Neuronal stem cell (in vitro differentiated cells): Measurements from ENCODE around the gene MKNK2.

Experiments
- DNase-seq: peaks from one replicate; pipeline ENCODE4 v3.0.0-alpha.2; 2013; ENCODE audit warnings: low spot score
- H2AFZ ChIP-seq: one replicate; pipeline ENCODE4 v1.6.1; 2013; ENCODE audit warnings: mild to moderate bottlenecking, low read length, inconsistent platforms
- H2AK5ac ChIP-seq: 2 replicates; pipeline ENCODE4 v1.6.1; 2013; ENCODE audit warnings: low read depth, mild to moderate bottlenecking, inconsistent platforms, low read length, moderate library complexity, mixed read lengths
- H2BK120ac ChIP-seq: 2 replicates; pipeline ENCODE4 v1.6.1; 2013; ENCODE audit warnings: low read depth, mild to moderate bottlenecking, inconsistent platforms, low read length, moderate library complexity, mixed read lengths
- H2BK12ac ChIP-seq: one replicate; pipeline ENCODE4 v1.6.1; 2013; ENCODE audit warnings: low read length, inconsistent platforms
- H2BK15ac ChIP-seq: 2 replicates; pipeline ENCODE4 v1.6.1; 2013; ENCODE audit warnings: mild to moderate bottlenecking, low read length, inconsistent platforms, mixed read lengths
- H2BK5ac ChIP-seq: one replicate; pipeline ENCODE4 v1.6.1; 2013; ENCODE audit warnings: inconsistent platforms, mild to moderate bottlenecking, low read length, moderate library complexity
- H3K14ac ChIP-seq: one replicate; pipeline ENCODE4 v1.6.1; 2013; ENCODE audit warnings: low read length, inconsistent platforms
- H3K18ac ChIP-seq: 2 replicates; pipeline ENCODE4 v1.6.1; 2013; ENCODE audit warnings: low read length, inconsistent platforms
- H3K23ac ChIP-seq: 2 replicates; pipeline ENCODE4 v1.6.1; 2013; ENCODE audit warnings: low read depth, mild to moderate bottlenecking, mixed read lengths, low read length, inconsistent platforms; ENCODE audit not compliant: poor library complexity
- H3K27ac ChIP-seq: replicated peaks from 3 replicates; pipeline ENCODE4 v1.5.1; 2013; ENCODE audit warnings: low read length, inconsistent platforms
- H3K27me3 ChIP-seq, 3 experiments: 2 replicates each; pipeline ENCODE4 v1.6.1; 2013; ENCODE audit warnings: low read length in 3 of 3, mild to moderate bottlenecking in 2 of 3, inconsistent platforms in 1 of 3, low read depth in 1 of 3, mixed read lengths in 1 of 3, moderate library complexity in 1 of 3; ENCODE audit not compliant: control insufficient read depth in 3 of 3, insufficient read depth in 3 of 3
- H3K36me3 ChIP-seq, 2 donors: replicated peaks in 1 of 2; 2 replicates each; pipeline ENCODE4 v1.6.1; 2013; ENCODE audit warnings: low read length in 2 of 2; ENCODE audit not compliant: control insufficient read depth in 2 of 2, insufficient read depth in 2 of 2
- H3K4ac ChIP-seq: 2 replicates; pipeline ENCODE4 v1.6.1; 2013; ENCODE audit warnings: inconsistent platforms, mild to moderate bottlenecking, low read length, moderate library complexity
- H3K4me1 ChIP-seq, 2 donors: 1 replicate in 1 of 2; 2 replicates in 1 of 2; pipeline ENCODE4 v1.6.1; 2013; ENCODE audit warnings: low read length in 2 of 2, low read depth in 1 of 2; ENCODE audit not compliant: control insufficient read depth in 2 of 2, insufficient read depth in 1 of 2
- H3K4me2 ChIP-seq: one replicate; pipeline ENCODE4 v1.6.1; 2013; ENCODE audit warnings: mild to moderate bottlenecking, low read length, inconsistent platforms; ENCODE audit not compliant: insufficient read depth, poor library complexity, severe bottlenecking
- H3K4me3 ChIP-seq, 2 donors: 2 replicates each; pipeline ENCODE4 v1.5.1; 2013; ENCODE audit warnings: low read length in 2 of 2, mild to moderate bottlenecking in 2 of 2, inconsistent platforms in 1 of 2, moderate library complexity in 1 of 2
- H3K79me1 ChIP-seq: one replicate; pipeline ENCODE4 v1.6.1; 2013; ENCODE audit warnings: low read depth, mild to moderate bottlenecking, inconsistent platforms, low read length, moderate library complexity
- H3K9ac ChIP-seq: one replicate; pipeline ENCODE4 v1.6.1; 2013; ENCODE audit warnings: mild to moderate bottlenecking, low read depth, low read length, inconsistent platforms; ENCODE audit not compliant: poor library complexity
- H3K9me3 ChIP-seq, 2 donors: replicated peaks in 1 of 2; 2 replicates each; pipeline versions ENCODE3 to v1.6.1; 2013; ENCODE audit warnings: low read length in 2 of 2, mild to moderate bottlenecking in 2 of 2, inconsistent platforms in 1 of 2, low read depth in 1 of 2, mixed read lengths in 1 of 2, moderate library complexity in 1 of 2; ENCODE audit not compliant: control insufficient read depth in 2 of 2, insufficient read depth in 1 of 2
- H4K8ac ChIP-seq: one replicate; pipeline ENCODE4 v1.6.1; 2013; ENCODE audit warnings: low read depth, mild to moderate bottlenecking, inconsistent platforms, low read length, moderate library complexity
- H4K91ac ChIP-seq: one replicate; pipeline ENCODE4 v1.6.1; 2013; ENCODE audit warnings: low read length, low read depth, mild to moderate bottlenecking, inconsistent platforms; ENCODE audit not compliant: poor library complexity
- WGBS, 2 donors: extraction: QIAGEN DNeasy Blood & Tissue Kit; methylation state at CpG; one replicate each; pipeline ENCODE4 v1.1.7; 2013; ENCODE audit warnings: missing lambda C conversion rate in 2 of 2, mixed read lengths in 1 of 2; ENCODE audit not compliant: insufficient read length in 2 of 2, insufficient replicate concordance in 1 of 2; ENCODE audit errors: extremely low coverage in 2 of 2; 5-methylcytosine and 5-hydroxymethylcytosine counted together

Gene MKNK2

DNA sequence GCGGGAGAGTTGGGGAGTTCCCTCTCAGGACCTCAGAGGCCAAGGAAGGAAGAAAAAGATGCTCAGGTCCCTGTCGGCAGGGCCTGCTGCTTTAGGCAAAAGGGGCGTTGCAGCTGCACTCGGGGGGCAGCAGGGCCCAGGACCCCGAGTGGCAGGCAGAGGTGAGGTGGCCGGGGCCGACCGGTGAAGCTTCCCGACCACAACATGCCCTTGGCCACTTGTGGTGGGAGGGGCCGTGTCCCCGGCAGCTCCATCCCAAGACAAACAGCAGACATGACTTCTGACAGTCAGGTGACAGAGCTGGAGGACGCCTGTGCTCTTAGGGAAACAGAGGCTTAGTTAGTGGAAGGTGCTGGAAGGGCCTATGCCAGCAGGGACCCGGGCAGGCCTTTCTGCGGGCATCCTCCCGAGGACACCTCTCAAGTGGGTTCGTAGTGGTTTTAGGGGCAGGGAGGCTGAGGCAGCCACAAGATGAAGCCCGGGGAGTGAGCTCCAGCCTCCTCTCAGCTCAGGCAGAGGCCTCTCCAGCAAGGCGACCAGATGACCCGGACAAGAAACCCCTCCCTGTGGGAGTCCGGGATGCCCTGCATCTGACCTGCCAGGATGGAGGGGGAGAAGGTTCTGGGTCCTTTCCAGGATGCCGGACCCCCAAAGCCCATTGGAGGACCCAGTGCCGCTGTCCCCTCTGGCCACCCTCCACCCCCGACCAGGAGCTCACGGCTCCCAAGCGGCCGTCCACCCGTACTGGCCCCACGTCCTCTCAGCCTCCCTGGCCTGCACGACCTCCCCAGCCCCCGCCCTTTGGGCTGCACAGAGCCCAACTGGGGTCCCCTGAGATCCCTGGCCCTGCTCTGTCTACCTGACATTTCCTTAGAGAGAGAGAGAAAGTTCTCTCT is 59.8 kb downstream of the MKNK2 start:
- Histone ChIP-seq H3K9me3 (peaks cover 6 to 7% of the 10 kb centered on the region in 2 donors), H2AFZ (no peak overlapping the region), H3K18ac (no peak overlapping the region), H2AK5ac (no peak overlapping the region), H3K4ac (no peak overlapping the region), H2BK120ac (no peak overlapping the region), H3K27me3 (no peaks in the 10 kb centered on the region), H2BK12ac (no peak overlapping the region), H4K8ac (peak overlapping the region; percentile 65), H3K36me3 (peaks cover 48 to 83% of the 10 kb centered on the region in 2 donors), H3K4me2 (no peak overlapping the region), H3K79me1 (peaks cover 7% of the 10 kb centered on the region), H4K91ac (no peak overlapping the region), H3K14ac (peak overlapping the region; percentile 38), H3K27ac (no peak overlapping the region), H2BK15ac (no peak overlapping the region), H3K4me3 (no peak overlapping the region), H3K23ac (peak overlapping the region; percentile 85), H3K9ac (no peak overlapping the region), H2BK5ac (no peak overlapping the region), H3K4me1 (no peaks in the 10 kb centered on the region)
- no peak for DNase-seq
- no CpG with 5 or more reads among the region's 30 CpGs for WGBS, 2 donors

- no peak overlapping the region for H3K4me3 ChIP-seq
- DNase-seq, result no peak
- no peaks in the 10 kb centered on the region for H3K4me1 ChIP-seq
- peak overlapping the region; percentile 53 for H2BK5ac ChIP-seq
- peak overlapping the region; percentile 85 for H3K23ac ChIP-seq
- H2BK120ac ChIP-seq, result no peak overlapping the region
- H3K14ac ChIP-seq, result peak overlapping the region; percentile 71
- no peak overlapping the region for H3K4me2 ChIP-seq
- no peak overlapping the region for H2BK12ac ChIP-seq
- no peaks in the 10 kb centered on the region for H3K27me3 ChIP-seq
- H2AFZ ChIP-seq, result no peak overlapping the region
- H4K91ac ChIP-seq, result no peak overlapping the region
- no peak overlapping the region for H3K9ac ChIP-seq
- peaks cover 7% of the 10 kb centered on the region for H3K79me1 ChIP-seq
- no peak overlapping the region for H3K18ac ChIP-seq
- H2AK5ac ChIP-seq, result peak overlapping the region; percentile 70
- H3K4ac ChIP-seq, result no peak overlapping the region
- no peak overlapping the region for H4K8ac ChIP-seq
- peaks cover 0 to 4% of the 10 kb centered on the region in 2 donors for H3K9me3 ChIP-seq
- H2BK15ac ChIP-seq, result no peak overlapping the region
- H3K36me3 ChIP-seq, result peaks cover 53 to 86% of the 10 kb centered on the region in 2 donors
- no peak overlapping the region for H3K27ac ChIP-seq
- WGBS, 2 donors, result no CpG with 5 or more reads among the region's 34 CpGs
Observed at GRCh38 chr19:1990230-1991017, 60.6 kb downstream of the MKNK2 start.

GRCh38 chr19:1989513-1990229 is 61.4 kb downstream of the MKNK2 start:
- Histone ChIP-seq H2BK120ac (no peak overlapping the region), H2BK12ac (no peak overlapping the region), H3K27ac (no peak overlapping the region), H2BK15ac (no peak overlapping the region), H3K9ac (peak overlapping the region; percentile 21), H2AFZ (no peak overlapping the region), H3K9me3 (peaks cover 0 to 4% of the 10 kb centered on the region in 2 donors), H3K14ac (peak overlapping the region; percentile 71), H3K79me1 (peaks cover 7% of the 10 kb centered on the region), H4K8ac (peak overlapping the region; percentile 43), H3K36me3 (peaks cover 59 to 89% of the 10 kb centered on the region in 2 donors), H3K4me3 (no peak overlapping the region), H3K4me1 (no peaks in the 10 kb centered on the region), H3K4ac (no peak overlapping the region), H3K18ac (peak overlapping the region; percentile 28), H2BK5ac (no peak overlapping the region), H4K91ac (no peak overlapping the region), H3K23ac (peak overlapping the region; percentile 73), H3K27me3 (no peaks in the 10 kb centered on the region), H3K4me2 (no peak overlapping the region), H2AK5ac (peak overlapping the region; percentile 70)
- WGBS, 2 donors, result no CpG with 5 or more reads among the region's 40 CpGs
- DNase-seq, result no peak
